Left forelimb (tissue), 1 donor: ENCODE results near the gene CRHR1.
"Not testable (repeated sequence)": the region's sequence is repeated elsewhere in the genome, so short reads cannot be mapped to it uniquely, and the experiment has no call there.

Experiments
- DNase-seq: peaks from one replicate; pipeline ENCODE4 v3.0.0-alpha.2; 2018; ENCODE audit warnings: low spot score

Gene CRHR1

DNA sequence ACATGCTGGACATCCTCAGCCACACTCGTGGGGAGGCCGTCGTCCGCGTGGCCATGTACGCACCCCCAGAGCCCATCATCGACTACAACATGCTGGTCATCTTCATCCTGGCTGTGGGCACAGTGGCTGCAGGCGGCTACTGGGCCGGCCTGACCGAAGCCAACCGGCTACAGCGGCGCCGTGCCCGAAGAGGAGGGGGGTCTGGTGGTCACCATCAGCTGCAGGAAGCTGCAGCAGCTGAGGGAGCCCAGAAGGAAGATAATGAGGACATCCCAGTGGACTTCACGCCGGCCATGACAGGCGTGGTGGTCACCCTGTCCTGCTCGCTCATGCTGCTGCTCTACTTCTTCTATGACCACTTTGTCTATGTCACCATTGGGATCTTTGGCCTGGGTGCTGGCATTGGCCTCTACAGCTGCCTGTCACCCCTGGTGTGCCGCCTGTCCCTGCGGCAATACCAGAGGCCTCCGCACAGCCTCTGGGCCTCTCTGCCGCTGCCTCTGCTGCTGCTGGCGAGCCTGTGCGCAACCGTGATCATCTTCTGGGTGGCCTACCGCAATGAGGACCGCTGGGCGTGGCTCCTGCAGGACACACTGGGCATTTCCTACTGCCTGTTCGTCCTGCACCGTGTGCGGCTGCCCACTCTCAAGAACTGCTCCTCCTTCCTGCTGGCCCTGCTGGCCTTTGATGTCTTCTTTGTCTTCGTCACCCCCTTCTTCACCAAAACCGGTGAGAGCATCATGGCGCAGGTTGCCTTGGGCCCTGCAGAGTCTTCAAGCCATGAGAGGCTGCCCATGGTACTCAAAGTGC, 61.5 kb downstream of the CRHR1 start:
- DNase-seq: no peak

DNA sequence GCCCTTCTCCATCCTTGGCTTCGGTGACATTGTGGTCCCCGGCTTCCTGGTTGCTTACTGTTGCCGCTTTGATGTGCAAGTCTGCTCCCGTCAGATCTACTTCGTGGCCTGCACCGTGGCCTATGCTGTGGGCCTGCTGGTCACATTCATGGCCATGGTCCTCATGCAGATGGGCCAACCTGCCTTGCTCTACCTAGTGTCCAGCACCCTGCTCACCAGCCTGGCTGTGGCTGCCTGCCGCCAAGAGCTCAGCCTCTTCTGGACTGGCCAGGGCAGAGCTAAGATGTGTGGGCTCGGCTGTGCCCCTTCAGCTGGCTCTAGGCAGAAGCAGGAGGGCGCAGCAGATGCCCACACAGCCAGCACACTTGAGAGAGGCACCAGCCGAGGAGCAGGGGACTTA, 62.1 kb downstream of the CRHR1 start:
- DNase-seq: no peak

- no peak for DNase-seq
Measured at GRCh38 chr17:45846646-45847045, 62.5 kb downstream of the CRHR1 start.

DNA sequence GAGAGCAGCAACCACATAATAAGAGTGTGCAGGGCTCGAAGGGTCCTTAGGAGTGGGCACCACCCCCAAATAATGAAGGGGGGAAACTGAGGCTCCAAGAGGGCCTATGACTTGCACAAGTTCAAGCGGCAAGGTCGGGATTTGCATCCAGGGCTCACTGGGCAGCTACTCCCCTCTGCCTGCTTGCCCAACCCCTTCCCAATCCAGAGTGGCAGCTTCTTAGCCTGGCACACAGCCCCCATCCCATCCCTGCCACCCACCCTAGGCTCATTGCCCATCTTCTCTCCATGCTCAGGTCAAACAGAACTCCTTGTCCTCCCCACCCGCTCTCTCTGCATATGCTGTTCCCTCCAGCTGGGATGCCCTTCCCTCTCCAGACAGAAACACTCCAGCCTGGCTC, 63.0 kb downstream of the CRHR1 start:
- DNase-seq: no peak

DNA sequence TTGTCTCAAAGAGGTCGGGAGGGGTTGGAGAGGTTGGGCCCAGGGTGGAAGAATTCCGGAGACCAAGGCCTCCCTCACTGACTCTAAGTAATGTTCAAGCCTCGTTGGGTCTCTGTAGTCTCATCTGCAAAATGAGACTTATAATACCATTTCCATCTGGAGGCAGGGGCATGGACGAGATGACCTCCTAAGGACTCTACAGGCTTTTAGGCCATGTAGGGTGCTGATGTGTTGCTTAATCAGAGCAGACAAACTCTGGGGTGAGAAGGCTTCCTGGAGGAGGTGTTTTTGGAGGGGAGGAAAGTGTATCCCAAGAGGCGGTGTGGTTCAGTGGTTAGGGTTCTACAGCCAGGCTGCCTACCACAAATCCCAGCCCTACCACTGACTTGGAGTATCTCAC, 63.6 kb downstream of the CRHR1 start:
- DNase-seq: no peak

DNA sequence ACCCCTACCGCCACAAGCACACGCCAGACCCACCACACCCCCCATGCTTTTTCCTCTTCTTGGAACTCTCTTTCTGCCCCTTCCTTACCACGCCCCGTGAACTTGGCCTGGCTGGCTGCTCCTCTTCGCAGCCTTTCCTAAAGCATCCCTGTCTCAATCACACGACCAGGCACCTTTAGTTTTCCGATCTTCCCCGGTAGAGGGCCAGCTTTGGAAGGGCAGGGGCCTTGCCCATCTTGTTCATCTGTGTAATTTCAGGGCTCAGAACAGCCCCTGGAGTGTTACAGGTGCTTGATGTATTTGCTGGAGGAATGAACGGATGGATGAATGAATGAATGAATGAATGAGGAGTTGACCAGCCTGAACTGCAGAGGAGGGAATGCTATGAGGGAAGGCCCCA, 64.3 kb downstream of the CRHR1 start:
- no peak for DNase-seq

DNA sequence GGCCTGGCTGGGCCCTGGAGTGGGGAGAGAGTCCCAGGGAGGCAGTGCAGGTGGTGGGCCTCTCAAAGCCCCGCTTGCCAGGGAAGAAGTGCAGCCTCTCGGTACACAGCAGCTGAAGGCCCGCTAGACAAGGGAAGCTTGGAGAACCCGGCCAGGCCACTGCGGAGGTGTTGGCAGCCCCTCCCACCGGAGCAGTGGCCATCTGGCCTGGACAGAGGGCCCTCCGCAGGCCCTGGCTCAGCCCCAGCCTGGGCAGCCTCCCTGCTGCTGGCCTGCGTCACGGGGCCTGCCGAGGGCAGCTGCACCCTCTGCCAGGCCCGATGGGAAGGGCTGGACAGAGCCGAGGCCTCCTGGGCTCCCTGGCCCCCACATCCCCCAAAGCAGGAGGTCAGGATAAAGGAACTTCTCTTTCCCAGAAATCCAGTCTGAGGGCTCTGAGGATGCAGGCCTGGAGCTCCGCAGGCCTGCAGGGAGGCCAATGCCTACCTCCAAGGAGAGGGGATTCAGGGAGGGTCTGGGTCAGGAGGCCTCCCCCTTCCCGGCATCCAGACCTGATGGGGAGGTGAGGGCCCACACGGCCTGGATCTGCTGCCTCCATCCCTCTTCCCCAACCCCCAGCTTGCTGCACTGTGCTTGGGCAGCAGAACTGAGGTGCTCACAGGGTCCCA, 64.9 kb downstream of the CRHR1 start:
- DNase-seq: no peak

DNA sequence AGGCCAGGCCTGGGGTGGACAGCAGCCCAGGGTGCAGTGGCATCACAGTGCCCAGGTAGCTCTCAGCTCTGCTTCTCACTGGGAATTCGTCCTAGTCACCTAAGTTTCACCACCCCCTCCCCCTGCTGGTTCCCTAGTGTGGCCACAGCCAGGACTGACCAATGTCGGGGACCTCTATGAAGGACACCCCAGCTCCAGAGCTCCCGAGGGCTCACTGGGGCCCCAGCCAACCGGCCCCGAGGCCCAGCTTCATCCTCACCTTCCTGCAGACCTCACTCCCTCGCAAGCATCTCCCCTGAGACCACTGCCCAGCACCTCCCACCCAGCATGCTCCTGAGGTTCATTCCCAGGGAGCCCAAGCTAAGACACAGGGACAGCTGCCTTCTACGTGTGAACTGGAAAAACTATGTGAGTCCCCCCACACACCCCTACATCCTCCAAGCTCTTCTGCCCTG, 65.4 kb downstream of the CRHR1 start:
- DNase-seq: no peak

DNA sequence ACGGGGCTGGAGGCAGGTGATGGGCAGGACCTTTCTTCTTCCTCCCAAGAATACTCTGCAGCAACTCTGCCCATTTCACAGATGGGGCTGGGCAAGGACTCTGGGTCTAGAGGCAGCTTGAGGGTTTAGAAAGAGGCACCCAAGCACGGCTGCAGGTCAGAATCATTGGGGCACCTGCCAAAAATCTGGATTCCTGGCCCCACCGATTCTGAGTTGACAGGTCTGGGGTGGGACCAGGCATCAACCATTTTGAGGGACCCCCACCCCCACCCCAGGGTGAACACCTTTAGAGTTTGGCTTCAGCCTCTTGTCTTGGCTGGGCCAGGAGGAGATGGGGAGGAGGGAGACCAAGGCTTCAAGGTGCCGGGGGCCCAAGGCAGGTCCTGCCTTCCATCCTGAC, 65.9 kb downstream of the CRHR1 start:
- DNase-seq: no peak

- no peak for DNase-seq
Measured at GRCh38 chr17:45850468-45850867, 66.3 kb downstream of the CRHR1 start.

DNA sequence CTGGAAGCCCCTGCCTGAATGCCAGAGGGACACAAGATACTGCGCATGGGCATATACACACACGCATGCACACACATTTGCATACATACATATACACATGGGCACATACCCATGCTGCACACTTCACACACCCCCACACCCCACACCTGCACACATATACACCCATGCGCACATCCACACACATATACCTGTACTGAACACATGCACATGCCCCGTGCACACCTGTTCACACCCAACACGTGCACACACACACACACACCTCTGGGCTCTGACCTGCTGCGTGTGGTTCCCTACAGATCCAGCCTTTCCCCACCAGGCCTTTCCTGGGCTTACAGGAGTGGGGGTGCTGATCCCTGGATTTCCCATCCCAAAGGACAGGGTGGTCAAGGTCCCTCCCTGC, 66.9 kb downstream of the CRHR1 start:
- no peak for DNase-seq

GRCh38 chr17:45851464-45851863, 67.3 kb downstream of the CRHR1 start:
- DNase-seq: no peak

GRCh38 chr17:45851873-45852272, 67.8 kb downstream of the CRHR1 start:
- no peak for DNase-seq

- DNase-seq: no peak
Measured at GRCh38 chr17:45852535-45853297, 68.6 kb downstream of the CRHR1 start.

- no peak for DNase-seq
Measured at GRCh38 chr17:45854209-45854608, 70.1 kb downstream of the CRHR1 start.

DNA sequence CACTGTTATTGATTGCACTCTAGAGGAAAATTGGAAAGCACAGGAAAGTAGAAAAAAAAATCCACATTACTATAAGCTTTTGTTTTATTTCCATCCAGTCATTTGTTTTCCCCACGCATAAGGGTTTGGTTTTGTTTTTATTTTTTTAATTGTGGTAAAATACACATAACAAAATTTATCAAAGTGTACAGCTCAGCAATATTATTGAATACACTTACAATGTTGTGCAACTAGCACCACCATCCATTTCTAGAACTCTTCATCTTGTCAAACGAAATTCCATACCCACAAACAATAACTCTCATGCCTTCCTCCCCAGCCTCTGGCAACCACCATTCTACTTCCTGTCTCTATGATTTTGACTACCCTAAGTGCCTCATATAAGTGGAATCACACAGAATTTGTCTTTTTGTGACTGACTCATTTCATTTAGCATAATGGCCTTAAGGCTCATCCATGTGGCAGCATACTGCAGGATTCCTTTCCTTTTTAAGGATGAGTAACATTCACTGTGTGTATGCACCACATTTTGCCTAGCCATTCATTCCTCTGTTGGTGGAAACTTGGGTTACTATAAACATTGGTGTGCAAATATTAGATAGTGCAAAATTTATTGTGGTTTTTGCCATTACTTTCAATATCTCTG, 71.7 kb downstream of the CRHR1 start:
- no peak for DNase-seq

GRCh38 chr17:45857977-45858708, 74.0 kb downstream of the CRHR1 start:
- no peak for DNase-seq

GRCh38 chr17:45861165-45861564, 77.0 kb downstream of the CRHR1 start:
- DNase-seq: no peak

DNA sequence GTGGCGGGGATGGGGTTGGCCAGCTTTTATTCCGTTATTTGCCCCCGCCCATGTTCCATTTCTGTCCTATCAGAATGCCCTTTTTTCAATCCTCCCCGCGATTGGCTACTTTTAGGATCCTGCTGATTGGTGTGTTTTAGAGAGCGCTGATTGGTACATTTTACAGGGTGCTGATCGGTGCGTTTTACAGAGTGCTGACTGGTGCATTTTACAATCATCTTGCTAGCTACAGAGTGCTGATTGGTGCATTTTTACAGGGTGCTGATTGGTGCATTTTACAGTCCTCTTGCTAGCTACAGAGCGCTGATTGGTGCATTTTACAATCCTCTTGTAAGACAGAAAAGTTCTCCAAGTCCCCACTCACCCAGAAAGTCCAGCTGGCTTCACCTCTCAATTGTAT, 78.0 kb downstream of the CRHR1 start:
- not testable (repeated sequence) for DNase-seq

DNA sequence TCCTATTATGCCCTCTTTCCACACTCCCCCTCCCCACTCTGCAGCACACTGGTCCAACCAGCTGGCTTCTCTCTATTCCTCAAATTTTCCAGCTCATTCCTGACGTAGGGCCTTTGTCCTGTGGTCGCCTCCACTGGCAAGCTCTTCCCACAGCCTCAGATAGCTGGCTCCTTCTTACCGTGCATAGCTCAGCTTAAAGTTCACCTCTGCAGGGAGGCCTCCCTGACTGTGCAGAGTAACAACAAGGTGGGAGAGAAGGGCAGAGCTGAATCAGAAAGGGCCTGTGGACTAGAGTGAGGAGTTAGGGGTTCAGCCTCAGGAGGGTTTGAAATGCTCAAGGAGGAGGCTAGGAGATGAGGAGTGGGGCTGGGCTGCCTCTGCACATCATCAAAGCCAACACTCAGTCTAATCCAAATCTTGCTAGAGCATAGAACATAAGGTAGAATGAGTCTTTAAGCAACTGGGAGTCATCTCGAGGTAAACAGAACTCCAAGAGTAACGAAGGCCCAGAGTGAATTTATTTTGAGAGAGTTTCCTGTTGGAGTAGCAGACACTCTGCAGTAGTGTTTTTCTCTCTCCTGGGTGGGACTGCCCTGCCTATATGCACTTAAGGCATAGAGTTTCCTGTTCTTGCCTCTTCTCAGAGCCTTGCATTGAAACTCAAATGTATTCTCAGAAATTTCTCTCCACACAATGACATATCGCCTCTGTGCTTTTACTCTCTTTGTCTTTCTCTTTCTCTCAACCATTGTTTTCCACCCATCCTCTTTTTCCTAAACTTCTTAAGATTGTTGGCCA, 79.9 kb downstream of the CRHR1 start:
- DNase-seq: no peak

DNA sequence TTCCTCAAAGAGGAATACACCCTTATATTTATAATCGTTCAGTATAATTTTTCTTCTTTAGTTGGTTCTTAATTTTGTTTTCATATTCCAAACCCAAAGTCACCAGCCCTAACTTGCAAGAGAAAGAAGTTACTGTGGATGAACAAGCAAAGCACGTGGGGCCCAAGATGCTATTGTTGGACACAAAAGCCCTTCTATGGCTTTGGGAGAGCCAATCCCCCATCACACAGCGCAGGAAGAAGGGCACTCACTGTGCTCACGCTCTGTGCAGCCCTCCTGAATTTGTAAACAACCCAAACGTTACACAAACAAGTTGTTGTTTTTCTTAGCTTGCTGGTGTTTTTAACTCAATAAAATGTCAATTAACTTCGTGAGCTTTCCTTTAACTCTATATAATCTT, 83.1 kb downstream of the CRHR1 start:
- DNase-seq: no peak
